ENCODE results near the gene MARCHF2. TPM values are rescaled to one million over a fixed set of nuclear protein-coding genes. Genes with fewer than 3 reads are reported as not detected.

MARCHF2 gene
- total RNA-seq, 2 experiments from 2014 or later: 16.5 to 20.9 TPM

DNA sequence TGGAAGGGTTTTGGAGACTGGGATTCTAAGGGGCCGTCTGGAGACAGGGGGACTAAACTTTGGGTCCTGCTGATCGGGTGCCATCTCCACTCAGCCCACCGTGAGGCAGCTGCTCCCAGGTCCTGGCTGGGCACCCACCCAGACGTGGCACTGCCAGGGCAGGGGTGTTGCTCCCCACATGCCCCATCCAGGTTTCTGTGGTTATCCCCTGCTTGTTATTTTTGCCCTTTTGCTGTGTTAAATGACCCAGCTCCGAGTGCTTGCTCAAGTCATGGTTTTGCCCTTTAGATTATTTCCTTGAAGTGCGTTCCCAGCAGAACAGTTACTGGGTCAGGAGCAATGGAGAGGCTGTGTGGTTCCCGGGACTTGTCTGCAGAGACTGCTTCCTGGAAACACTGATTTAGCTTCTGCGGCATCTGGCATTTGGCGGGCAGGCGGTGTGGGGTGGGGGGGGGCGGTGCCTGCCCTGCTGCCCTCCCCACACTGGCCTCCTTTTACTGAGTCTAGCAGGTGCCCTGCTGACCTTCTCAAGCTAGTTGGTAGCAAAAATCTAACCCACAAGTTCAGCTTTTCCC is 21.0 kb upstream of the MARCHF2 start:
- H3K27me3 Mint-ChIP-seq: no peaks in the 10 kb centered on the region
- peak overlapping the region; percentile 49 for H3K27ac Mint-ChIP-seq
- H3K9me3 Mint-ChIP-seq (ENCODE audit: low read depth): no peaks in the 10 kb centered on the region
- peaks cover under 1% of the 10 kb centered on the region for H3K36me3 Mint-ChIP-seq
- DNase-seq (no peak), ATAC-seq (no peak)
- H3K4me1 Mint-ChIP-seq: peaks cover 38% of the 10 kb centered on the region
- H3K4me3 Mint-ChIP-seq: no peak overlapping the region
- CTCF ChIA-PET: interaction anchor here (0.6 to 3.7 kb wide), 8 partner anchors 12 to 1635 kb away, joined by 3 to 22 read pairs (median 4); partner anchors contain the start of genes HNRNPM and MARCHF2

DNA sequence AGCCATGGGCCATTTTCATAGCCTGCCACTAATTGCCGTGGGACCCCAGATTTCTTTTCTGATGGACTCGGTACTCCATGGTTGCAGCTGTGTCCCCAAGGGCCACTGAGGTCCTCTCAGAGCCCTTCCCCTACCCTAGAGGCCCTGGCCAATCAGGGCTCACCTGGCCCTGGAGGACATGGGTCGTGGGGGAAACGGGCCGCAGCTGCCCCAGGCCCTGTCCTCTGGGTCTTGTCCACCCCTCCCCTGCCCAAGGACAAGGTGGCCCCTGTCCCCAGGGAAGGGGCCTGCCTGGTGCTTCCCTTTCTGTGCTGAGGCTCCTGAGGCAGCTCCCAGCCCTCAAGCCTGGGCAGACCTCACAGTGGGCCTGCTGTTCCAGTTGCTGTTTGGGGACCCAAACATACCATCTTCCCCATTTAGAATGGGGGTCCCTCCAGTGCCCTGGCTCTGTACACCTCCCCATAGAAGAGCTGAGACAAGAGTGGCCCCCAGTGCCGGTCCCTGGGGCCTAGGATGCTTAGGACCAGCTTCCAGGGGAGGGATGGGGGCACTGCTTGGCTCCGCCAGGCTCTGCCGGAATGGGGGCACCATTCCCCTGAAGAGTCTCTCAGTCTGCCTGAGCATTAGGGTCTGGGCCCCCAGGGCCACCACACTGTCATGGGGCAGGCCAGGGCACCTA is 19.8 kb upstream of the MARCHF2 start:
- CTCF ChIA-PET: interaction anchor here (0.7 to 3.7 kb wide), 4 partner anchors 20 to 187 kb away, joined by 3 to 22 read pairs (median 3); partner anchors contain the start of gene MARCHF2
- Mint-ChIP-seq H3K4me1 (peaks cover 37% of the 10 kb centered on the region), H3K4me3 (no peak overlapping the region), H3K27ac (no peak overlapping the region), H3K9me3 (ENCODE audit: low read depth) (no peaks in the 10 kb centered on the region), H3K27me3 (no peaks in the 10 kb centered on the region), H3K36me3 (no peaks in the 10 kb centered on the region)
- ATAC-seq (no peak), DNase-seq (no peak)

DNA sequence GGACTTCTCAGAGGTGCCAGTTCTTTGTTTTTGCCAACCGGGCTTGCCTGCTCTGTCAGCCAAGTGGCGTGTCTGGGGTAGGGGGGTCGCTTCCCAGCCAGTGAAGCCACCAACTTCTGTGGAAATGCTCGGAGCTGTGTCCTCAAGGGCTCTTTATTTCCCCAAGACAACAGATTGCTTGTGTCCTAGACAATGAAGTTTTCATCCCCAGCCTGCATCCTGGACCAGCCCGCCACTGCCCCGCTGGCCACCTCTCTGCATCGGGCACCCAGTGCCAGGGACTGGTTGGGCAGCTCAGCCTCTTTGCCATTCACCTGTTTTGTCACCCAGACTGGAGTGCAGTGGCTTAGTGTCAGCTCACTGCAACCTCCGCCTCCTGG is 19.2 kb upstream of the MARCHF2 start:
- H3K27me3 Mint-ChIP-seq: no peaks in the 10 kb centered on the region
- DNase-seq (no peak), ATAC-seq (no peak)
- H3K4me1 Mint-ChIP-seq: peaks cover 37% of the 10 kb centered on the region
- CTCF ChIA-PET: interaction anchor here (0.6 to 3.7 kb wide), 4 partner anchors 17 to 187 kb away, joined by 3 to 22 read pairs (median 3); partner anchors contain the start of gene MARCHF2
- no peaks in the 10 kb centered on the region for H3K9me3 Mint-ChIP-seq (ENCODE audit: low read depth)
- H3K36me3 Mint-ChIP-seq: no peaks in the 10 kb centered on the region
- no peak overlapping the region for H3K27ac Mint-ChIP-seq
- H3K4me3 Mint-ChIP-seq: no peak overlapping the region

DNA sequence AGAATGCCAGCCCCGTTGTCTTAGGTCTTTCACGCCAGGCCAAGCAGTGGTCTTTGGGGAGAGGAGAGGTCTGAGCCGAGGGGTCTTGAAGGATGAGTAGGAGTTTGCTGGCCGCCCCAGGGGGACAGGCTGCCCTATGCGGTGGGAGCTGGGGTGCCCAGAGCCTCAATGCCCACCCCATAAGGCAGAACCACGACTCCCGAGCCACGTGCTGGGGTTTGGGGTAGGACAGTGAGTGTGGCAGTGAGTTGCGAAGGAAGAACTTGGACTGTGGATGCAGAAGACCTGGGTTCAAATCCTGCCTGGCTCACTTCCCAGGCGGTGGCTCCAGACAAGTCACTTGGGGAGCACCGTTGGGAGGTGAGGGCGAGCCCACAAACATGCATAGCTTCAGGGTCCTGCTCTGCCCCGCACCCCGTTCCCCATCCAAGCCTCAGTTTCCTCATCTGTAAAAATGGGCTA is 17.5 kb upstream of the MARCHF2 start:
- H3K4me1 Mint-ChIP-seq: peaks cover 36% of the 10 kb centered on the region
- ATAC-seq: no peak
- no peaks in the 10 kb centered on the region for H3K27me3 Mint-ChIP-seq
- H3K4me3 Mint-ChIP-seq: no peak overlapping the region
- CTCF ChIA-PET: interaction anchor here (0.5 to 1.0 kb wide), 4 partner anchors 23 to 99 kb away, joined by 3 to 6 read pairs (median 3); no protein-coding TSS in a partner anchor
- no peak for DNase-seq
- H3K27ac Mint-ChIP-seq: no peak overlapping the region
- no peaks in the 10 kb centered on the region for H3K9me3 Mint-ChIP-seq (ENCODE audit: low read depth)
- no peaks in the 10 kb centered on the region for H3K36me3 Mint-ChIP-seq

DNA sequence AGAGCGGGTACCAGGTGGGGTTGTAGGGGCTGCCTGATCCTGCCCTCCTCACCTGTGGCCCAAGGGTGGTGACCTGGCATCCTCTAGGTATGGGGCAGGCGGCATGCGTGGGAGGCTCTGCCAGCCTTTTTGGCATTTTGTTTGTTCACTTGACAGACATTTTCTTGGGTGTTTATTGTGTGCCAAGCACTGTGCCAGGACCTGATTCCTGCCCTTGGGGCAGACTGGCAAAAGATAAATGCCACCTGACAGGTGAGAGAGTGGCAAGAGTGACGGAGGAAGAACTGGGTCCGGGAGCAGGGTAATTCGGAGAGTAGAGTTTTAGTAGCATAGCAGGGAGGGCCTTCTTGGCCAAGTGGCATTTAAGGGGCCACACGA is 16.9 kb upstream of the MARCHF2 start:
- CTCF ChIA-PET: interaction anchor here (0.5 to 1.0 kb wide), 4 partner anchors 24 to 98 kb away, joined by 3 to 6 read pairs (median 3); no protein-coding TSS in a partner anchor
- Mint-ChIP-seq H3K27ac (peak overlapping the region; percentile 24), H3K36me3 (no peaks in the 10 kb centered on the region), H3K27me3 (no peaks in the 10 kb centered on the region), H3K4me1 (peaks cover 30% of the 10 kb centered on the region), H3K9me3 (ENCODE audit: low read depth) (no peaks in the 10 kb centered on the region), H3K4me3 (no peak overlapping the region)
- no peak for ATAC-seq
- DNase-seq: no peak

DNA sequence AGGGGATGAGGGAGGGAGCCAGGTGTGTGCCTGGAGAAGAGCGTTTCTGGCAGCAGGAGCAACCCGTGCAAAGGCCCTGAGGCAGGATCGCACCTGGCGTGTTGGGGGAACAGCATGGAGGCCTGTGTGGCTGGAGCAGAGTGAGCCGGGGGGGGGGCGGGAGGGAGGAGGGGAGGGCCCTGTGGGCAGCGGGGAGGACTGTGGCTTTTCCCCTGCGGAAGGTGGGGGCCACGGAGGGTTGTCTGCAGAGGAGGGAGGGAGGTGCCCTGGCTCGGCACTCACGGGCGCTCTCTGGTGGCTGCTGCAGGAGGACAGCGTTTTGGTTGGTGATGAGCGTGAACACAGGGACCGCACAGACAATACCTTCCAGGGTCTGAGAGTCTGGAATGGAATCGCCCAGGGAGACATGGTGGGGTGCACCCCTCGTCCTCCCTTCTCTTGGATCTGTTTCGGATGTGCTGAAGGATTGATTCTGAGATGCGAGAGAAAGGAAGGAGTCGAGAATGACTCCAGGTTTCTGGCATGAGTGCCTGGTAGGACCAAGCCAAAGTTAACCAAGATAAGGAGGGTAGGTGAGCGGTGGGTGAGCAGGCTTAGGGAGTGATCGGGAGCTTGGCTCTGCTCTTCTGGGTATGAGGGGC is 16.4 kb upstream of the MARCHF2 start:
- CTCF ChIA-PET: interaction anchor here (1.0 to 3.0 kb wide), 5 partner anchors 9 to 49 kb away, joined by 3 to 38 read pairs (median 6); no protein-coding TSS in a partner anchor
- no peaks in the 10 kb centered on the region for H3K9me3 Mint-ChIP-seq (ENCODE audit: low read depth)
- peak; percentile 93 for ATAC-seq
- no peaks in the 10 kb centered on the region for H3K27me3 Mint-ChIP-seq
- H3K36me3 Mint-ChIP-seq: no peaks in the 10 kb centered on the region
- peaks cover 27% of the 10 kb centered on the region for H3K4me1 Mint-ChIP-seq
- no peak overlapping the region for H3K4me3 Mint-ChIP-seq
- peak; percentile 92 for DNase-seq
- peak overlapping the region; percentile 66 for H3K27ac Mint-ChIP-seq

DNA sequence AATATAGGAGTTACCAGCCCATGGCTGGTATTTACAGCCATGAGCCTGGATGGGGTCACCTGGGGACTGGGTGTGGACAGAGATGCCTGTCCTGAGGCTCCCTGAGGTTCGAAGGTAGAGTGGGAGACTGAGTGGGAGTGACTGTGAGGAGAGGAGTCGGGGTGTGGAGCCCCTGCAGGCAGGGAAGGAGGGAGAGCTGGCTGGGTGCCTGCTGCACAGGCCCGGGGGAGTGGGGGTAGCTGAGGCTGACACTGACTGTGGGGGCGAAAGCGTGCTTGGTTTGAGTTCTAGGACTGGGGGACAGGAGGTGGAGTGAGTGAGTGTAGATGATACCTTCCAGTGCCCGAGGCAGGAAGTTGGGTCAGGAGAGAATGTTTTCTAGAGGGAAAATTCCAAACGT is 15.8 kb upstream of the MARCHF2 start:
- H3K4me1 Mint-ChIP-seq: peaks cover 21% of the 10 kb centered on the region
- CTCF ChIA-PET: interaction anchor here (1.2 to 3.0 kb wide), 4 partner anchors 9 to 117 kb away, joined by 3 to 38 read pairs (median 7); partner anchors contain the start of gene ZNF414
- no peak overlapping the region for H3K4me3 Mint-ChIP-seq
- ATAC-seq (no peak), DNase-seq (no peak)
- no peaks in the 10 kb centered on the region for H3K9me3 Mint-ChIP-seq (ENCODE audit: low read depth)
- no peak overlapping the region for H3K27ac Mint-ChIP-seq
- H3K27me3 Mint-ChIP-seq: no peaks in the 10 kb centered on the region
- peaks cover 2% of the 10 kb centered on the region for H3K36me3 Mint-ChIP-seq

- H3K36me3 Mint-ChIP-seq: peaks cover 2% of the 10 kb centered on the region
Measured at GRCh38 chr19:8397746-8398310, 15.3 kb upstream of the MARCHF2 start.

GRCh38 chr19:8398311-8398771 is 14.8 kb upstream of the MARCHF2 start:
- no peak for ATAC-seq
- Mint-ChIP-seq H3K36me3 (peaks cover 2% of the 10 kb centered on the region), H3K27ac (no peak overlapping the region), H3K4me1 (peaks cover 17% of the 10 kb centered on the region), H3K27me3 (no peaks in the 10 kb centered on the region), H3K4me3 (no peak overlapping the region), H3K9me3 (ENCODE audit: low read depth) (no peaks in the 10 kb centered on the region)
- no peak for DNase-seq
- CTCF ChIA-PET: interaction anchor here (1.3 to 3.0 kb wide), 4 partner anchors 11 to 116 kb away, joined by 3 to 38 read pairs (median 8); partner anchors contain the start of gene ZNF414

More at GRCh38 chr19:8397746-8398310, 15.3 kb upstream of the MARCHF2 start:
- H3K27ac Mint-ChIP-seq: no peak overlapping the region
- CTCF ChIA-PET: interaction anchor here (1.2 to 3.0 kb wide), 5 partner anchors 8 to 116 kb away, joined by 3 to 38 read pairs (median 5); partner anchors contain the start of gene ZNF414
- ATAC-seq: no peak
- peaks cover 19% of the 10 kb centered on the region for H3K4me1 Mint-ChIP-seq
- no peaks in the 10 kb centered on the region for H3K27me3 Mint-ChIP-seq
- no peak for DNase-seq
- H3K4me3 Mint-ChIP-seq: no peak overlapping the region
- H3K9me3 Mint-ChIP-seq (ENCODE audit: low read depth): no peaks in the 10 kb centered on the region

DNA sequence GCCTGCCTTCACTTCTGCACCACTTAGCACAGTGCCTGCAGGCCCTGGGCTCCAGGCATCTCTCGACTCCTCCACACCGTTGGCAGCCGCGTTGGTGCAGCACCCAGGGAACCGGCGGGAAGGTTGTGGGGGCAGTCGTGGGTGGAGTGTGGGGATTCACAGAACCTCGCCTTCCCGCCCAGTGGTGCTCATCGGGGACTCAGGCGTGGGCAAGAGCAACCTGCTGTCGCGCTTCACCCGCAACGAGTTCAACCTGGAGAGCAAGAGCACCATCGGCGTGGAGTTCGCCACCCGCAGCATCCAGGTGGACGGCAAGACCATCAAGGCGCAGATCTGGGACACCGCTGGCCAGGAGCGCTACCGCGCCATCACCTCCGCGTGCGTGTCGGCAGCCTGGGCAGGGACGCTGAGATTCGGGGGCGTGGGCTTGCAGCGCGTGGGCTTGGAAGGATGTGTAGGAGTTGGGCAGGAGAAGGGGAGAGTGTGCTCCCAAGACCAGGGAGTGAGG is 13.4 kb upstream of the MARCHF2 start:
- Mint-ChIP-seq H3K27ac (no peak overlapping the region), H3K4me3 (no peak overlapping the region), H3K4me1 (peaks cover 17% of the 10 kb centered on the region), H3K36me3 (peaks cover 5% of the 10 kb centered on the region), H3K9me3 (ENCODE audit: low read depth) (no peaks in the 10 kb centered on the region), H3K27me3 (no peaks in the 10 kb centered on the region)
- DNase-seq: no peak
- CTCF ChIA-PET: interaction anchor here (3.0 kb wide), 1 partner anchor 46 kb away, joined by 38 read pairs; no protein-coding TSS in a partner anchor
- ATAC-seq: no peak

- ATAC-seq (no peak), DNase-seq (no peak)
- CTCF ChIA-PET: no interaction called here
- Mint-ChIP-seq H3K9me3 (ENCODE audit: low read depth) (no peaks in the 10 kb centered on the region), H3K27me3 (no peaks in the 10 kb centered on the region), H3K4me3 (no peak overlapping the region), H3K4me1 (peaks cover 5% of the 10 kb centered on the region), H3K36me3 (peaks cover 6% of the 10 kb centered on the region), H3K27ac (no peak overlapping the region)
Measured at GRCh38 chr19:8401981-8402411, 11.1 kb upstream of the MARCHF2 start.

DNA sequence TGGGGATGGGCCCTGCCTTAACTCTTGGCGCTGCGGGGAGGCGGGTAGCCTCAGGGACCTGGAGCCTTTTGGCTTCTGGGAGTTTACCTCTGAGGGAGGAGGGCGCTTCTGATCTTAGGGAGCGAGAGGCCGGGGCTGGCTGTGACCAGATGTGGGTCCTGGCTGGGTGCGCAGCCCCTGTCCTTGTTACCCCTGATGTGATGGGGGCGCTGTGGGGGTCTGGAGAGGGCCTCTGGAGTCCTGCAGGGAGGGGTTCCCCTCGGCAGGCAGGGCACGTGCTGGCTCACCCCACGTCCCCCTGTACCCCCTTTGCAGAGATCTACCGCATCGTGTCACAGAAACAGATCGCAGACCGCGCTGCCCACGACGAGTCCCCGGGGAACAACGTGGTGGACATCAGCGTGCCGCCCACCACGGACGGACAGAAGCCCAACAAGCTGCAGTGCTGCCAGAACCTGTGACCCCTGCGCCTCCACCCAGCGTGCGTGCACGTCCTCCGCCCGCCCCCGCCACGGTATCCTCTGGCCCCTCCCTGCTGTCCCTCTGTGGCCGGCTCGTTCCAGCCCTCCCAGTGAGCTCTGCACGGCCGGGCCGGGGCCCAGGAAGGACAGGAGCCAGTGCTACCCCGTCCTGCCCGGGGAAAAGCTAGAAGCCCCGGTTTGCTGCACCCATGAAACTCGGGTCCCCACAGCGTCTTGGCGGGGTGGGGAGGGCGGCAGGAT is 9.8 kb upstream of the MARCHF2 start:
- Mint-ChIP-seq H3K4me3 (no peak overlapping the region), H3K36me3 (peaks cover 6% of the 10 kb centered on the region), H3K27ac (no peak overlapping the region), H3K27me3 (no peaks in the 10 kb centered on the region), H3K9me3 (ENCODE audit: low read depth) (no peaks in the 10 kb centered on the region), H3K4me1 (no peaks in the 10 kb centered on the region)
- DNase-seq (no peak), ATAC-seq (no peak)
- CTCF ChIA-PET: no interaction called here

All from activated CD8-positive, alpha-beta memory T cell treated with anti-CD3 and anti-CD28 coated beads, Interleukin-2, amount 10 ng/mL, durations not matched to agents 7 days and 5 days (primary cell).